Fibroblast of skin of back (primary cell): ENCODE results near the gene DHH.
"Not testable (repeated sequence)": the region's sequence is repeated elsewhere in the genome, so short reads cannot be mapped to it uniquely, and the experiment has no call there.

Experiments used
- DNase-seq: peaks from one replicate; pipeline ENCODE4 v3.0.0-alpha.2; 2013

DHH gene

DNA sequence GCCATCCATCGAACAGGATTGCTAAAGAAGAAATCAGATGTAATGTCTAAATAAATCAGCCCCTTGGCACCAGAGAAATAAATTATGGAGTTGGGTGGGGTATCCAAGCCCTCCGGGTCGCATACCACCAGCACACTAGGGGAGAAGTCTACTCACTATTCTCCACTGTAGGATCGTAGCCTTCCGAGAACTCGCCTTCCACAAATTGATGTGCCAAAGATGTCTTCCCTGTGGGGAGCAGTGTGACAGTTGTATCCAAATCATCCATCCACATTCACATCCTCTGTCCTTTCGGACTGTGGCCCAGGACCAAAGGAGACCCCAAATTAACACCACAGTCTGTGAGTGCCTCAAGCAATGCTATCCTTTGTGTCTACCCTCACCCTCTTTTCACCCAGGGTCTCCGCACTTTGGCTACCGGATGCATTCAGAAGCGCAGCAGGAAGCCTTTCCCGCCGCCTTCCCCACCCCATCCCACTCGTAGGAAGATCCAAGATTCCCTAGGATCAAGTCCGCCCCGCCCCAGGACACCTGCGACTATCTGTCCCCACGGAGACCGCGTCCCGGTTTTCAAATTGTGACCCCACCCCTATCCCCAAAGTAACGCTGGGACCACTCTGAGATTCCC is 25.6 kb downstream of the DHH start:
- no peak for DNase-seq

DNA sequence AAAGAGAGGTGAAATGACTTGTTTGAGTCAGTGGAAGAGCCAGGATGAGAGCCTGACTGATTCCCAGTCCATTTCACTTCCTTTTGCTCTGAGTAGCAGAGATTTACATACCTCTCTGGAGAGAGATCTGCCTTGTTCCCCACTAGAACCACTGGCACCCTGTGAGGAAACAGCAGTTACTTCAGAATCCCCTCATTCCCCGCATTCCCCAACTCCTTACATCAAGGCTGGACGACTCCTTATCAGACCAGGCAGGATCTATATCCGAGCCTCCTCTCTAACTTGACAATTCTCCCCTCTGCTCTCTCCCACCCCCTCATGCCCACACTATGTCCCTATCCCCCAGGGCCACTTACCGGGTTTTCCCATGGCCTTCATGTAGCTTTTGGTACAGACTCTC is 28.5 kb downstream of the DHH start:
- DNase-seq: no peak

DNA sequence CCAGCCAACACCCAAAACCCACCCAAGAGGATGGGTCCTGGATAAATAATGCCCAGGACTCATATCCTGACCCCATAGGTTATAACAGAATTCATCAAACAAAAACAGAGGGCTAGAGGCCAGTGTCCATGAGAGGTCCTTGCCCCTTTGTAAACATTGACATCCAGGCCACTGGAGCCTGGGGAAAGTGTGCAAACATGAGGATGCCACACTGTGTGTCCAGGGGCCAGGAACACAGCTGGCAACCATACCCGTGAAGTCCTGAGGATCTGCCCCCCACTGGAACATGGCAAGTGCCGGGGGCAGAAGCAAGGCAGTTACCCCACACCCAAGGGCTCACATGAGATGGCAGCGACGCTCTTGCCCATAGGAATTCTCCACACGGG is 29.8 kb downstream of the DHH start:
- no peak for DNase-seq

DNA sequence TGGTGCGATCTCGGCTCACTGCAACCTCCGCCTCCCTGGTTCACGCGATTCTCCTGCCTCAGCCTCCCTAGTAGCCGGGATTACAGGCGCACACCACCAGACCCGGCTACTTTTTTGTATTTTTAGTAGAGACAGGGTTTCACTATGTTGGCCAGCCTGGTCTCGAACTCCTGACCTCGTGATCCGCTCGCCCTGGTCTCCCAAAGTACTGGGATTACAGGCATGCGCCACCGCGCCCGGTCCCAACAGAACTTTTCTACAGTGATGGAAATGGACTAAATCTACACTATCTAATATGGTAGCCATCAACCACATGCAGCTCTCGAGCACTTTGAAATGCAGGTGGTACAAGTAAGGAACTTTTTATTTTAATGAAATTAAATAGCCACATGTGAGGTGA is 32.7 kb downstream of the DHH start:
- not testable (repeated sequence) for DNase-seq

DNA sequence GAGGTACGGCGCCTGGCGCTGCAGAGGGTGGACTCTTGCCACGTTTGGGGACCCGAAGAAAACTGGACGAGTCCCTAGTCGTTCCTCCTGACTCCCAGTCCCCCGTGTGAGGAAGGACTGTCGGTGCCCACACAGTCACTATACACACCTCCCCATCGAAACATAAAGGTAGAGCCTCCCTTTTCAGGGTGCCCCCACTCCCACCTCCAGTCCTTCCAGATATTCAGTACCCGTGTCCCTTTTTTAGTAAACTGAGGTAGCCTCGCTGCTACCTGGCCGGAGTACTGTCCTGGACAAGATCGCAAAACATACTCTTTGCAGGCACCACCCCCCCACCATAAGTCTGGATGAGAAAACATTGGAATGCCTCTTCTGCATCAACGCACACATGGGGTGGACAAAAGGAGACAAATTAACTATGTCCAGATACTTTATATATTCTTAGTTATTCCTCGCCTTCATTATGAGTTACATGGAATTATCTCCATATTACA is 33.4 kb downstream of the DHH start:
- no peak for DNase-seq

DNA sequence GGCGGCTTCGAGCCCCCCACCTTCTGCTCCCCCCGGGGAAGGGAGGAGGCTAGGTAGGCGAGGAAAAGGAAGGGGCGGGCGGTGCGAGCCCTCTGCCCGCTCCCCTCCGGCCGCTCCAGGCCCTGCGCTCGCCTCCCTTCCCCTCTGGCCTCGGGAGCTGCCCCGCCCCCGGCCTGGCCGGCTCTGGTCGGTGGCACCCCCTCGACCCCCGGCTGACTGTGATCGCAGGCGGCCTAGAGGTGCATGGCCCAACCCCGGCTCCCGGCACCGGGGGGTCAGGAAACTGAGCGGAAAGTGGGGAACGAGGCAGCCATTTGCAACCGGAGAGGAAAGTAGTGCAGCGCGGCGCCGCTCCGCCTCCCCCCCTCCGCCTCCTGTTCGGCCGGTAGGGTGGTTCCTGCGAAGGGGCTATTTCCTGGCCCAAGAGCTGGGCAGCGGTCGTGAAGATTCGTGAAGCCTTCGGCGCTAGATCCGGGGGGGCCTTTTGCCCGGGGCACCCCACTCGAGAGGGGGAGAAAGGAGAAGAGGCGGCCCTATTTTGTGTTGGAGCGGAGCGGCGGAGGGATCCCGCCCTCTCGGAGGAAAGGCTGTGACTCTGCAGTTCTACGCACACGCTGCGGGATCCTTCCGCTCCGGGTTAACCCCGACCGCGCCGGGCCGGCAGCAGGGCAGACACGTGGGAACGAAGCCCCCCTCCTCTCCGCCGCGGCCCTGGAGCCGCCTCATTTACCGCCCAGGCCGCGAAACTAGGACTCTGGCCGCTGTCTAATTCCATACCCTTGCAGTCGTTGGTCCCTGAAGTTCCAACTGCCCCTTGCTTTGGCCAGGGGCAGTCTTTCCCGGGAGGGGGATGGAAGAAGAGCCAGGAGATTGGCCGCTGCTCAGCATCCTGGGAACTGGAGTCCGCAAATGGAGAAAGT is 34.1 kb downstream of the DHH start, which contains the start of gene KMT2D:
KMT2D (minus strand) TSS at position 558 of the 920 bp plus-strand sequence. CDS start 5,470 bp downstream, outside the sequence.
- DNase-seq: peak; percentile 96

DNA sequence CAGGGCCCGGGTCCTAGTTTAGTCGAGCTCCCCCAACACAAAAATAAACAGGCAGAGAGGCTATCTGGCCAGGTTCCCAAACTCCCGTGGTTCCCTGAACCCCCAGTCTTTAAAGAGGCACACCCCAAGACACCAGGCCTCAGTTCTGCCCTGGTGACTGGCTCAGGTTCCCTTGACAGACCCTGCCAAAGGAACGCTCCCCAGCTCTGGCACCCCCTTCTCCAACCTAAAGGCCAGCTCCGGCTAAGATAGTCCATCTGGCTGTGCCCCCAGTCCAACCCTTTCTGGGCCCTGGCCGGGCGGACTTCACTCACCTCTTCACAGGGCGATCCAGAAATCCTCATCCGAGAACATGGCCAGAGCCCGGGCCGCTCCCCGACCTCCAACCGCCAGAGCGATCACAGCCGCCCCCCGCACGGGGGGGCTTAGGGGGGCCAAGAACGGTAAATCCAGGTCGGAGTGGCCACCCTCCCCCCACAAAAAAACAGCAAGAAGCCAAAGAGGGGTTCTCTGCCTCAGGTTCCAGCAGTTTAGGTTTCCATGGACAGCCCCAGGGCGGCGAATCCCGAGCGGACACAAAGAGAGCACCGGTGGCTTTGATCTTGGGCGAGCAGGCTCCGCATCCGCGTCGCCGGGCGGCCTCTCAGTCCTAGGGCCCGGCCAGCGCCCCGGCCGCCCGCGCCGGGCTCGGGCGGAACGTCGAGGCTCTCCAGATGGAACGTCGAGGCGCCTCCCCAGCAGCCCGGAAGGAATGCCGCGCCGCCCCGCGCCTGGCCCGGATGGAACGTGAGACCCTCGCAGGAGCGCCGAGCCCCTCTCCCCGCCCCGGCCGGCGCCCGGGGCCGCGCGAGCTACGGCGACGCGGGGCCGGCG is 35.1 kb downstream of the DHH start:
- peak; percentile 27 for DNase-seq

DNA sequence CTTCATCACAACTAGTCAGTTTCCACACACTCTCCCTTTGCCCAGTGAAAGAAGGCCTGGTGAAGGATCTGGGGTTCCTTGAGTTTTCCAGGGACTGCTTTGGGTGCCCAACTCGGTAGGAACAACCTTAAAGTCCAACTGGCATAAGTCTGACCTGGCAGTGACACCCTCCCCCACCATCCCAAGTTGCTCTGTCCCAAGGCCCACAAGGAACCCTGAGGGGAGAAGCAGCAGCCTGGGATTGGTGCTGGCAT is 35.6 kb downstream of the DHH start:
- no peak for DNase-seq

DNA sequence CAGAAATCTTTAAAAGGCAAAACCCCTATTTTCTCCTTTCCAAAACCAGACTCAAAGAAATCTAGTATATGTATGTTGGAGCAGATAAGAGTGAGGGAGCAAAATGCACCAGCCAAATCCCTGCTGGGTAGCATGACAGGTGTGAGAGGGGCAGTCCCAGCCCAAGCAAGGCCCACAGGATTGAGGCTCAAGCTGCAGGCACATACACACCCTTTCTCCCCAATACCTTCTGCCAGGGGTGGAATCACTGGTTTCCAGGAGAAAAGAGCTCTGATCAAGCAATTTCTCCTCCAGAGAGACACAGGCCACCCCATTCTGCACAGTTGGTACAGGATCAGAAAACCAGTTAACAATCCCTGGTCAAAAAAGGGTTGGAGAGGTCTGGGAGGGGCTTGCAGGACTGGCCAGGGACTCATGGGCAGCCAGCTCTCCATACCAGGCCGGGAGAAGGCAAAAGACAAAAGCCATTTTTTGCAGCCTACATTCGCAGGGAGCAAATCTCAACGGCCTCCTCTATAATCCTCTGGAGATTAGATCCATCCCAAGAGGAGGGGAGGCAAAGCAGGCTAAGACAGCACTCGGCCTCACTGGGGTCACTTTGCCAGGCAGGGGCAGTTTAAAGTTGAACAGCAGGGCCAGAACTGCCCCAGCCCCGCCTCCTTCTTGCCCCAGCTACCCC is 36.1 kb downstream of the DHH start:
- no peak for DNase-seq

DNA sequence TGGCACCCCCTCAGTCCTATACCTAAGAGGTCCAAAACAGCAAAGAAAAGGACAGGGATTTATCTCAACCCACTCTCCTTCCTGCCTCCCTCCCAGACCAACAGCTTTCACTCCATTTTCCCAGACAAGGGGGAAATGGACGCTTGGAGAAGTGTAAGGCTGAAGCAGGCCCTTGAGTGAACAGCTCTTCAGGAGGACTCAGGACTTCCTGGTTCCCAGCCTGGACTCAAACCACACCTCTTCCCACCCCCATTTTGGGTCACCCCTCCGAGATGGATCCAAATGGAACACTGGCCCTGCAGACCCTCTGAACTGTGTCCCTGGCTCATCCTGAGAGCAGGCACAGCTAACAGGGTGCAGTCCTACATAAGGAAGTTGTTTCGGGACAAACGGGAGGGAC is 36.7 kb downstream of the DHH start:
- no peak for DNase-seq

DNA sequence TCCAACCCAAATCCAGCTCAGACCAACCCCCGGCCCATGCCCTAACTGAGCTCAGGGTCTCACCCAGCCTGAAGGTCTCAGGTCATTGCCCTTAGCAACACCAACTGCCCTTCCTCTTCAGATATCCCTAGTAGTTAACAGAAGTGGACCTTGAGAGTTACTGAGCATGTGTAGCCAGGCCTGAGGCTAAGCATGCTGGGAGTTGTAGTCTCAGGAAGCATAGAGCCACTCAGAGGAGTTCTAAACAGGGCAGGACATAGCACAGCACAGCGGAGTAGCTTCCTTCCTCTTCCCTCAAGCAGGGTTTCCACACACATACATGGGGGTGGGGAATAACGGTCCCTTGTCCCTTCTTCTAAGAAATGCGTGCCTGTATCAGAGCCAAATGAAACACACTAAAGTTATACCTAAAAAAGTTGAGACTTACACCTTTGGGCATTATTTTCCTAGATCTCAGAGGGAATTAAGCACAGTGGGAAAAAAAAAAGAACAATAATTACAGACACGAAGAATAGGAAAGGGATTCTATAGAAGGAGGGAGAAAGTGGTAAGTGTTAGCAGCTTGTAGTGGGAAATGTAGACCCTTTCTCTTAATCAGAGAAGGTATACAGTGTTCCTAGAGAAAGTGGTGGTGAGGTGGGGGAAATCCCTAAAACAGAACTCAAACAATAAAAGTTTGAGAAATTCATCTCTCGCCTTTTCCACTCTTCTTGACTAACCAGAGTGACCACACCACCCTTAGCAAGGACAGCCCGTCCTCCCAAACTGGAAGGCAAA is 38.4 kb downstream of the DHH start:
- peak; percentile 78 for DNase-seq

DNA sequence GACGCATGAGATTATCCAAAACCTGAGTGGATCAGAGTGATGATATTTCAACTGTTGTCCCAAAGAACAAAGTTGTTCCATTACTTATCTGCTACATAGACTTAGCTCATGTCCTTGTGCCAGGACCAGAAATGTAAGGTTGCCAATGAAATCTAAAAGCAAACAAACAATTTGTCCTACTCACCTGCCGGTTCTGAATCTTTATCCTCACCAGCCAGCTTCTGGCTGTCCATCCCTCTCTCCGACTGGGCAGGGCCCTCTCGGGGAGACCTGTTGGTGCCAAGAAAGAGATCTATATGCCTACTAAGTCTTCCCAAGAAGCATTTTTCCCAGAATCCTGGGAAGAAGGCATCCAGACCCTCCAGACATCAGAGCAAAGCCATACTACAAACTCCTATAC is 39.5 kb downstream of the DHH start:
- no peak for DNase-seq

DNA sequence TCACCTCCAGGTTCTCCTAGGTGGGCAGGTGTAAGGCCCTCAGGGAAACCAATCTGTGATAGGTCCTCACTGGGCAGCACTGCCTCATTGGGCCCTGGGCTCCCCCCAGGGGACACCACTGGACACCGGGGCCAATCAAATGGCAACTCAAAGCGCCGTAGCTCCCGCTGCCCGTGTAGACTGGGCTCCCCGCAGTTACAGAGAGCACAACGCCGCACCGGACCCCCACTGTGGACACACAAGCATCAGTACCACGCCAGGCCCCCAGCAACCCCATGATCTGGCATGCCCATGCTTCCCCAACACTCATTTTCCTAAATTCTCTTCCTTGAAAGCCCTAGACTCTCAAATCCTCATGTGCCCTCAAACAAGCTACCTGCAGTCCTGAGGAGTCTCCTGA is 40.1 kb downstream of the DHH start:
- DNase-seq: no peak

DNA sequence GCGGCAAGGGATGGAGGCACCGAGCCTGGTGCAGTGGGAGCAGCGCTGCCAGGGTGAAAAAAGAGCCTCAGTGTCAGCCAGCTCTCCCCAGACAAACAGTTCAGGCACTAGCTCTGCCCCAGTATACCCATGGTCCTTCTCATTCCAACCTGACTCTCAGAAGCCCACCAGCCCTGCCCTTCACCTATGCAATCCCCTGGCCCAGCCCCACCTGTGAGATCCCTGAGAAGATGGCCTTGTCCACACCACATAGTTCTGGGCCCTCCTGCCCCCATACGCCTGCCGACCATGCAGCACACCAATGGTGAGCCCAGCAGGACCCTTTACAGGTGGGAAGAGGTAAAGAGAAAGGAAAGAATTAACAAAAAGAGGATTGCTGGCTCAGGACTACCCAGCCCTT is 40.5 kb downstream of the DHH start:
- DNase-seq: no peak

DNA sequence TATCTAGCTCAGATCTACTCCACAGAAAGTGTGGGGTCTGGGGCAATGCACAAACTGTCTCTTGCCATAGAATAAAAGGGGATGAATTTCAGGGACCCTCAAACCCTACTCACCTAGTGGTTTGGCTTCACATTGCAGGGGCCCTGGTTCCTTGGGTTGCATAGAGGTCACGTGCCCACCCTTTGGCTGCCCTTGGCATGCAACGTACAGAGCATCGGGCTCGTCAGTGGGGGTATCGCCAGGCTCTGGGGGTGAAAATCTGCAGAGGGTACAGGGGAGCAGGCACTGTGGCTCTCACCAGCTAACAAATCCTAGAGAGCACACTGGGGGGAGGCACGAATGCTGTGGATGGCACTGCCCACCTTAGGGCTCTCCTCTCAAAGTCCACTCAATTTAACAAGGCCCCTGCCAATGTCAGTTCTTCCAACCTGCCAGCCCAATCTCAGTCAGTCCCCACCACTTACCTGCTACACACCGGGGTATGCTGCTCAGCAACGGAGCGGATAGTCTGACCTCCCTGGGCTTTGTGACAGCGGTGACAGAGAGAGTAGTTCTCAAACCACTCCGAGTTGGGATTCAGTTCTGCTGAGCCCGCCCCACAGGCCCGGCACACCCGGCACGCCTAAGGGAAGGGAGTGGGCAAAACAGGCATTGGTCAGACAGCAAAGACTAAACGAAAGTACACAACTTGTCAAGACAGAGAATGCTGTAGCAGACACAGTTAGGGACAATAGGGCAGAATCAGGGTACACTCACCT is 42.0 kb downstream of the DHH start:
- no peak for DNase-seq

DNA sequence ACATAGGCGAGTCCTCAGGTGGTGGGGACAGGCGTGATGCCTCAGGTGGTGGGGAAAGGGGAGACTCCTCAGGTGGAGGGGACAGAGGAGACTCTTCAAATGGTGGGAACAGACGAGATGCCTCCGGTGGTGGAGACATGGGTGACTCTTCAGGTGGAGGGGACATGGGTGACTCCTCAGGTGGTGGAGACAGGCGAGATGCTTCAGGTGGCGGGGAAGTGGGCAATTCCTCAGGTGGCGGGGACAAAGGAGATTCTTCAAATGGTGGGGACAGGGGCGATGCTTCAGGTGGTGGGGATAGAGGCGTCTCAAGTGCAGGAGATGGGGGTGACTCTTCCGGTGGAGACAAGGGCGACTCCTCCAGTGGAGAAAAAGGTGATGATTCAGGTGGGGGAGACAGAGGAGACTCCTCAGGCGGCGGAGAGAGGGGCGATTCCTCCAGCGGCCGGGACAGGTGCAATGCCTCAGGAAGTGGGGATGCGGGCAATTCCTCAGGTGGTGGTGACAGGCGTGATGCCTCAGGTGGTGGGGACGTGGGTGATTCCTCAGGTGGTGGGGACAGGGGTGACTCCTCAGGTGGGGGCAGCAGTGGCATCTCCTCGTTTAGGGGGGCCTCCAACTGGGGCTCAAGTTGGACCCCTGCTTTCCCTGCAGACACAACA is 42.7 kb downstream of the DHH start:
- DNase-seq: no peak

DNA sequence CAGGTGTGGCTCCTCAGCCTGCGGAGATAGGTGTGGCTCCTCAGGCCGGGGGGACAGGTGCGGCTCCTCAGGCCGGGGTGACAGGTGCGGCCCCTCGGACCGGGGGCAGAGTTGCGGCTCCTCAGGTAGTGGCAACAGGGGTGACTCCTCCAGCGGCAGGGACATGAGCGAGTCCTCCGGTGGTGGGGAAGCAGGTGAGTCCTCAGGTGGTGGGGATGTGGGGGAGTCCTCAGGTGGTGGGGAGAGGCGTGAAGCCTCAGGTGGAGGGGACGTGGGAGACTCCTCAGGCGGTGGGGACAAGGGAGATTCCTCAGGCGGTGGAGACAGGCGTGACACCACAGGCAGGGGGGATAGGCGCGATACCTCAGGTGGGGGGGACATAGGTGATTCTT is 43.2 kb downstream of the DHH start:
- no peak for DNase-seq

DNA sequence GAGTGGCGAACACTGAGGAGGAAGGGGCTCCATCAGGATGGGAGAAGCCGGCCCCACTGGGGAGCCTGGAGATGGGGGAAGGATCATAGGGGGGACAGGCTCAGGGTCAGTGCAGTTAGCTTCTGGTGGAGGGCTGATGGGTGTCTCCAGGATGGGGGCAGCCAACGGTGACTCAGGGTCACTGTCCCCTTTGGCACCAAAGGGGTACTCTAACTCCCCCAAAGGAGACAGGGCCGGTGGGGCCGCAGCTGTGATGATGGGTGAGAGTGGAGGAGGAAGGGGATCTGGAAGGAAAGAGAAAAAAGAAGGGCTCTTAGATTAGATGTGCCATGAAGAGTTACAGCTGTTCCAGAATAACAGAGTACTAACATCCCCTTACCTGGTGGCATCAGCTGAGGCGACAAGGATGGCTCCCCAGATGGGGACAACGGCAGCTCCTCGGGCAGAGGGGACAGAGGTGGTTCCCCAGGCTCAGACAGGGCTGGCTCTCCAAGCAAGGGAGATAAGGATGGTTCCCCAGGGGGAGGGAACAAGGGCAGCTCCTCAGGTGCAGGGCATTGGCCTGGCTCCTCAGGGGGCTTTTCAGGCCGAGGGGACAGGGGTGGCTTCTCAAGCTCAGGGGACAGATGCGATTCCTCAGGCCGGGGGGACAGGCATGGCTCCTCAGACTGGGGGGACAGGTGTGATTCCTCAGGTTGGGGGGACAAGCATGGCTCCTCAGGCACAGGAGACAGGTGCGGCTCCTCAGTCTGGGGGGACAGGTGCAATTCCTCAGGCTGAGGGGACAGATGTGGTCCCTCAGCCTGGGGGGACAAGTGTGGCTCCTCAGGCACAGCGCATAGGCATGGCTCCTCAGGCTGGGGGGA is 43.9 kb downstream of the DHH start:
- no peak for DNase-seq

DNA sequence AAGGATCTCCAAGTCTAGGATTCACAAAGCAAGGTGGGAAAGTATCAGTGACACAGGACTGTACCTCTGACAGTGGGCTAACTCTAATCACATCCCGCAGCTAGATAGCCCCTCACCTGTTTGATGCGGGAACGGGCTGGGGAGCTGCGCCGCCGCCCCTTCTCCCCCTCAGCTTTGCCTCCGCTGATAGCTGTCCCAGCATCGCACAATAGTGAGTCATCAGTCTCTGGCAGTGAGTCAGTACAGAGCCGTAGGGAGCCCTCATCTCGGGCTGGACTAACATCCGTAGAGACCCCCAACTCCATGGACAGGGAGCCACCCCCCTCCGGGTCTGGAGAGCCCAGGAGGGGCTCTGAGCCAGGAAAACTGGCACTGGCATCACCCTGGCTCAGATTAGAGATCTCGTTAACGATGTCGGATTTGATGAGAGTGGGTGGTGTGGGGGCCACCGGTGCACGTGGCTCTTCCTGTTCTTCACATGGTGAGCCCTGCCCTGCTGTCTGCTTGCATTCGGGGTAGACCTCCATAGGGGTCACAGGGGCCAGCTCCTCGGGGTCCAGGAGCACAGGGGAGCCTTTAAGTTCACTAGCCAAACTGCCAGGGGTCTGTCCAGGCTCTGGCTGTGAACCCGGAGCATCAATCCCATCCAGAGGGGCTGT is 44.9 kb downstream of the DHH start:
- peak; percentile 66 for DNase-seq
